Neural cell (in vitro differentiated cells): Measurements from ENCODE around the gene TMED8. TPM values are rescaled to one million over a fixed set of nuclear protein-coding genes. Genes with fewer than 3 reads are reported as not detected.

Experiments used
- H2AFZ ChIP-seq: fragments of 200-600, 300-800 bp; sonication (generic), shearing (Covaris generic); 2 replicates; pipeline ENCODE4 v1.6.0; 2014; ENCODE audit warnings: low read depth, mild to moderate bottlenecking, antibody characterized with exemption, low read length, moderate library complexity
- H3F3A ChIP-seq: fragments of 200-600 bp; shearing (Covaris generic); 2 replicates; pipeline ENCODE4 v1.6.1; 2016; ENCODE audit warnings: mild to moderate bottlenecking, moderate library complexity, mixed read lengths, antibody characterized with exemption, low read length; ENCODE audit not compliant: insufficient read depth, poor library complexity, severe bottlenecking
- H3K27ac ChIP-seq: fragments of 200-600, 300-800 bp; sonication (generic), shearing (Covaris generic); 2 replicates; pipeline ENCODE4 v1.5.1; 2014; ENCODE audit warnings: mild to moderate bottlenecking, low read length, moderate library complexity
- H3K27me3 ChIP-seq: fragments of 300-800, 200-600 bp; sonication (generic), shearing (Covaris generic); 2 replicates; pipeline ENCODE4 v1.6.0; 2014; ENCODE audit warnings: mild to moderate bottlenecking, low read depth, low read length, moderate library complexity; ENCODE audit not compliant: insufficient read depth
- H3K36me3 ChIP-seq: fragments of 300-800, 200-600 bp; sonication (generic), shearing (Covaris generic); 2 replicates; pipeline ENCODE4 v1.5.1; 2014; ENCODE audit warnings: mild to moderate bottlenecking, antibody characterized with exemption, low read length, moderate library complexity; ENCODE audit not compliant: insufficient read depth
- H3K4me2 ChIP-seq: fragments of 300-800, 200-600 bp; sonication (generic), shearing (Covaris generic); 2 replicates; pipeline ENCODE4 v1.6.0; 2014; ENCODE audit warnings: mild to moderate bottlenecking, low read length
- H3K4me3 ChIP-seq: fragments of 300-800, 200-600 bp; sonication (generic), shearing (Covaris generic); 2 replicates; pipeline ENCODE4 v1.5.1; 2014; ENCODE audit warnings: mild to moderate bottlenecking, low read length, moderate library complexity
- H3K79me2 ChIP-seq: fragments of 200-600 bp; shearing (Covaris generic); replicated peaks from 2 replicates; pipeline ENCODE4 v1.6.0; 2014; ENCODE audit warnings: mild to moderate bottlenecking, low read length, moderate library complexity; ENCODE audit not compliant: insufficient read depth
- H3K9ac ChIP-seq: fragments of 300-800, 200-600 bp; sonication (generic), shearing (Covaris generic); 2 replicates; pipeline ENCODE4 v1.6.1; 2016; ENCODE audit warnings: mild to moderate bottlenecking, low read length, mixed read lengths
- H3K9me2 ChIP-seq: fragments of 200-600 bp; shearing (Covaris generic); 2 replicates; pipeline ENCODE4 v1.6.1; 2016; ENCODE audit warnings: mild to moderate bottlenecking, low read length, mixed read lengths; ENCODE audit not compliant: insufficient read depth
- H3K9me3 ChIP-seq: fragments of 200-600, 300-800 bp; sonication (generic), shearing (Covaris generic); 2 replicates; pipeline ENCODE4 v1.6.1; 2016; ENCODE audit warnings: mild to moderate bottlenecking, mixed run types, low read length, moderate library complexity, mixed read lengths
- H4K20me1 ChIP-seq: fragments of 200-600 bp; shearing (Covaris generic); 2 replicates; pipeline ENCODE4 v1.6.1; 2016; ENCODE audit warnings: mild to moderate bottlenecking, mixed run types; ENCODE audit not compliant: insufficient read depth
- EP300 ChIP-seq: fragments of 450-650 bp; conservative IDR thresholded peaks from 2 replicates; pipeline ENCODE4 v1.6.1; 2014; ENCODE audit warnings: antibody characterized with exemption, mild to moderate bottlenecking, moderate library complexity; ENCODE audit not compliant: poor library complexity, severe bottlenecking
- EZH2 ChIP-seq: fragments of 200-600, 300-800 bp; shearing (Covaris generic), sonication (generic); IDR thresholded peaks from 2 replicates; pipeline ENCODE4 v1.6.1; 2014; ENCODE audit warnings: antibody characterized with exemption, low read length, borderline replicate concordance, mild to moderate bottlenecking; ENCODE audit not compliant: insufficient read depth, poor library complexity, severe bottlenecking
- MXI1 ChIP-seq: fragments of 450-650 bp; conservative IDR thresholded peaks from 2 replicates; pipeline ENCODE4 v1.6.1; 2014; ENCODE audit warnings: antibody characterized with exemption, mild to moderate bottlenecking; ENCODE audit not compliant: poor library complexity, severe bottlenecking
- POLR2AphosphoS5 ChIP-seq: IDR thresholded peaks from 2 replicates; pipeline ENCODE4 v1.6.1; 2012
- RAD21 ChIP-seq: fragments of 450-650 bp; conservative IDR thresholded peaks from 2 replicates; pipeline ENCODE4 v1.6.1; 2014; ENCODE audit warnings: antibody characterized with exemption, mild to moderate bottlenecking, moderate library complexity
- REST ChIP-seq: IDR thresholded peaks from 2 replicates; pipeline ENCODE4 v1.6.1; 2012; ENCODE audit warnings: borderline replicate concordance
- SMC3 ChIP-seq: fragments of 450-650 bp; conservative IDR thresholded peaks from 2 replicates; pipeline ENCODE4 v1.6.1; 2014; ENCODE audit warnings: antibody characterized with exemption, mild to moderate bottlenecking, moderate library complexity; ENCODE audit not compliant: poor library complexity
- TAF1 ChIP-seq: IDR thresholded peaks from 2 replicates; pipeline ENCODE4 v1.6.1; 2012; ENCODE audit warnings: low read depth
- polyA plus RNA-seq: library from polyadenylated mRNA; depleted of rRNA; stranded (reverse); fragments of >200 nt; gene quantifications from 2 replicates; pipeline ENCODE4 v1.2.3, GENCODE V29; 2014
- TF ChIP-seq, protein P1 (sequence below): fragments of 450-650 bp; IDR thresholded peaks from 2 replicates; pipeline ENCODE4 v1.5.1; 2014; ENCODE audit warnings: antibody characterized with exemption, mild to moderate bottlenecking, moderate library complexity; ENCODE audit not compliant: poor library complexity, severe bottlenecking

TMED8 gene
- polyA plus RNA-seq, 1 donor from 2014 or later, result 16.5 TPM

GRCh38 chr14:77369285-77369684 is 7.6 kb downstream of the TMED8 start:
- H3K9me2 ChIP-seq, result no peaks in the 10 kb centered on the region
- H3K79me2 ChIP-seq, result peaks cover 7% of the 10 kb centered on the region
- no peak overlapping the region for H3K9ac ChIP-seq
- no peak overlapping the region for H3K4me2 ChIP-seq
- H4K20me1 ChIP-seq, result no peaks in the 10 kb centered on the region
- no peak overlapping the region for H2AFZ ChIP-seq
- no peaks in the 10 kb centered on the region for H3F3A ChIP-seq
- H3K4me3 ChIP-seq, result no peak overlapping the region
- no peaks in the 10 kb centered on the region for H3K36me3 ChIP-seq
- H3K27ac ChIP-seq, result no peak overlapping the region
- H3K27me3 ChIP-seq, result no peaks in the 10 kb centered on the region
- TF ChIP-seq POLR2AphosphoS5 (no peak), EZH2 (no peak), REST (no peak), SMC3 (no peak), RAD21 (no peak), TAF1 (no peak), EP300 (no peak), MXI1 (no peak)
- TF ChIP-seq, protein P1, sequence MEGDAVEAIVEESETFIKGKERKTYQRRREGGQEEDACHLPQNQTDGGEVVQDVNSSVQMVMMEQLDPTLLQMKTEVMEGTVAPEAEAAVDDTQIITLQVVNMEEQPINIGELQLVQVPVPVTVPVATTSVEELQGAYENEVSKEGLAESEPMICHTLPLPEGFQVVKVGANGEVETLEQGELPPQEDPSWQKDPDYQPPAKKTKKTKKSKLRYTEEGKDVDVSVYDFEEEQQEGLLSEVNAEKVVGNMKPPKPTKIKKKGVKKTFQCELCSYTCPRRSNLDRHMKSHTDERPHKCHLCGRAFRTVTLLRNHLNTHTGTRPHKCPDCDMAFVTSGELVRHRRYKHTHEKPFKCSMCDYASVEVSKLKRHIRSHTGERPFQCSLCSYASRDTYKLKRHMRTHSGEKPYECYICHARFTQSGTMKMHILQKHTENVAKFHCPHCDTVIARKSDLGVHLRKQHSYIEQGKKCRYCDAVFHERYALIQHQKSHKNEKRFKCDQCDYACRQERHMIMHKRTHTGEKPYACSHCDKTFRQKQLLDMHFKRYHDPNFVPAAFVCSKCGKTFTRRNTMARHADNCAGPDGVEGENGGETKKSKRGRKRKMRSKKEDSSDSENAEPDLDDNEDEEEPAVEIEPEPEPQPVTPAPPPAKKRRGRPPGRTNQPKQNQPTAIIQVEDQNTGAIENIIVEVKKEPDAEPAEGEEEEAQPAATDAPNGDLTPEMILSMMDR, result no peak
- no peaks in the 10 kb centered on the region for H3K9me3 ChIP-seq

DNA sequence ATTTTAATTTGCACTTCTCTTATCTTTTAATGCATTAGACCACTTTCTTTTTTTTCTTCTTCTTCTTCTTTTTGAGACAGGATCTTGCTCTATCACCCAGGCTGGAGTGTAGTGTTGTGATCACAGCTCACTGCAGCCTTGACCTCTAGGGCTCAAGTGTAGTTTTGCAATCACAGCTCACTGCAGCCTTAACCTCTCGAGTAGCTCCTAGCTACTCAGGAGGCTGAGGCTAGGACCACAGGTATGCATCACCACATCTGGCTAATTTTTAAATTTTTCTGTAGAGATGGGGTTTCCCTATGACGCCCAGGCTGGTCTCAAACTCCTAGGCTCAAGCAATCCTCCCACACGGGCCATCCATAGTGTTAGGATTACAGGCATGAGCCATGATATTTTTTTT is 12.7 kb downstream of the TMED8 start:
- peaks cover 6% of the 10 kb centered on the region for H3K79me2 ChIP-seq
- H3K9me2 ChIP-seq, result no peaks in the 10 kb centered on the region
- H3K4me2 ChIP-seq, result no peak overlapping the region
- no peak overlapping the region for H3K9ac ChIP-seq
- H3K9me3 ChIP-seq, result no peaks in the 10 kb centered on the region
- H2AFZ ChIP-seq, result no peak overlapping the region
- no peaks in the 10 kb centered on the region for H4K20me1 ChIP-seq
- no peaks in the 10 kb centered on the region for H3K27me3 ChIP-seq
- H3K4me3 ChIP-seq, result no peak overlapping the region
- no peaks in the 10 kb centered on the region for H3F3A ChIP-seq
- TF ChIP-seq REST (no peak), POLR2AphosphoS5 (no peak), RAD21 (no peak), EP300 (no peak), SMC3 (no peak), EZH2 (no peak), MXI1 (no peak), TAF1 (no peak)
- TF ChIP-seq, protein P1, result no peak
- H3K27ac ChIP-seq, result no peak overlapping the region
- H3K36me3 ChIP-seq, result no peaks in the 10 kb centered on the region
